Activated gamma-delta T cell treated with anti-CD3 and anti-CD28 coated beads, Interleukin-2, amount 50 U/mL, for 16 hours (primary cell): ENCODE measurements around the gene KIF1A.
"Not testable (repeated sequence)": the region's sequence is repeated elsewhere in the genome, so short reads cannot be mapped to it uniquely, and the experiment has no call there.

Experiments used
- DNase-seq: peaks from one replicate; pipeline ENCODE4 v3.0.0-alpha.2; 2020; ENCODE audit warnings: low read depth

KIF1A gene

GRCh38 chr2:240787521-240788472, 32.2 kb downstream of the KIF1A start:
- DNase-seq = no peak

- no peak for DNase-seq
These were observed 33.1 kb downstream of the KIF1A start for GRCh38 chr2:240786871-240787311.

GRCh38 chr2:240786355-240786841, 33.6 kb downstream of the KIF1A start:
- DNase-seq = no peak

GRCh38 chr2:240785424-240786335, 34.3 kb downstream of the KIF1A start:
- DNase-seq = no peak

GRCh38 chr2:240784629-240785423, 35.2 kb downstream of the KIF1A start:
- DNase-seq = no peak

- DNase-seq = no peak
These were observed 36.0 kb downstream of the KIF1A start for GRCh38 chr2:240783819-240784621.

GRCh38 chr2:240782886-240783818, 36.9 kb downstream of the KIF1A start:
- DNase-seq = no peak

GRCh38 chr2:240782221-240782885, 37.7 kb downstream of the KIF1A start:
- DNase-seq = no peak

DNA sequence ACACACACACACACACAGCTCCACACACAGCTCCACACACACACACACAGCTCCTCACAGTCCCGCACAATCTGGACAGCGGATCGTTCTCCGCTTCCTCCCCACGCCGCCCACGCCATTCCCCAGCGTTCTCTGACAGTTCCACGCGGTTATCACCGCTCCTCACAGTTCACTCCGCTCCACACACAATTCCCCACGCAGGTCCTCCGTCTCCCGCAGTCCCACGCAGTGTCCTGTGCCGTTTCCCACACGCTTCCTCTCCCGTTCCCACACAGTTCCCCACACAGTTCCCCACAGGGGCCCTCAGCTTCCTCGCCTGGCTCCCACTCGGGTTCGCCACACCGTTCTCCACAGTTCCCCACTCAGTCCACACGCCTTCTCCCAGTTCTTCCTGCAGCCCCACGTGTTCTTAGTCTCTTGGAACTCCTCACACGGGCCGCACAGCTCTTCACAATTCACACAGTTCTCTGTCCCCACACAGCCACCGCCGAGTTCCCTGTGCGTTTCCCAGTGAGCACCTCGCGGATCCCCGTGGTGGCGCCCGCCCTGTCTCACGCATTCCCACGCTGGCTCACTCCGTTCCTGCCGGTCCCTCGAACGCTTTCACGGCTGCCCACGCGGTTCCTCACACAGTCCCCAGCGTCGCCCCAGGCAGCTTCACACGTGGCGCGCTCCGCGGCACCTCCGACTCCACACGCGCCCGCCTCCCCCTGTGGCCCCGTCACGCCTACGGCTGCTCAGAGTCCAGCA, 38.4 kb downstream of the KIF1A start:
- no peak for DNase-seq

DNA sequence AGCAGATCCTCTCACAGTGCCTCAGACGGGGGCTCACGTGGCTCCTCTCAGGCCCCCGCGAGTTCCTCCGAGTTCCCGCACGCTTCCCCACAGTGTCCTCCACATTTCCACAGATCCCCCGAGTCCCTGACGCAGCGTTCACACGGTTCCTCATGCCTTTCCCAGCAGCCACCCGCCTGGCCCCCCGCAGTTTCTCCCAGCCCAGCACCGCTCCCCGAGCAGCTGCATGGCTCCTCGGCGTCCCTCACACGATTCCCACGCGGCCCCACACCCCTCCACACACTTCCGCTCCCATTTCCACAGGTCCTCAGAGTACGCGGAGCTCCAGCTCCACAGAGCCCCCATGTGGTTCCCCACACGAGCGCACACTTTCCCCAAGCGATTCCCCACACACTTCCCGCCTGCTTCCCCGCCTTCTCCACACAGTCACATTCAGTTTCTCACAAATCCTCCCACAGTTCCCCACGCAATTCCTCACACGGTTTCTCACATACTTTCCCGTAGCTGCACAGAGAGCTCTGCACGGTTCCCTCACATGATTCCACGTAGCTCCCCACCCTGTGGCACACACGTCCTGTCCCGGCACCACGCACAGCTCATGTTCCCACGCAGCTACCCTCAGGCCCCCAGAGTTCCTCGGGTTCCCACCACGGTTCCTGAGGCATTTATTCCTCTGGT, 39.9 kb downstream of the KIF1A start:
- DNase-seq = no peak

GRCh38 chr2:240779250-240779832, 40.7 kb downstream of the KIF1A start:
- not testable (repeated sequence) for DNase-seq

- no peak for DNase-seq
These were observed 41.6 kb downstream of the KIF1A start for GRCh38 chr2:240778426-240778825.

DNA sequence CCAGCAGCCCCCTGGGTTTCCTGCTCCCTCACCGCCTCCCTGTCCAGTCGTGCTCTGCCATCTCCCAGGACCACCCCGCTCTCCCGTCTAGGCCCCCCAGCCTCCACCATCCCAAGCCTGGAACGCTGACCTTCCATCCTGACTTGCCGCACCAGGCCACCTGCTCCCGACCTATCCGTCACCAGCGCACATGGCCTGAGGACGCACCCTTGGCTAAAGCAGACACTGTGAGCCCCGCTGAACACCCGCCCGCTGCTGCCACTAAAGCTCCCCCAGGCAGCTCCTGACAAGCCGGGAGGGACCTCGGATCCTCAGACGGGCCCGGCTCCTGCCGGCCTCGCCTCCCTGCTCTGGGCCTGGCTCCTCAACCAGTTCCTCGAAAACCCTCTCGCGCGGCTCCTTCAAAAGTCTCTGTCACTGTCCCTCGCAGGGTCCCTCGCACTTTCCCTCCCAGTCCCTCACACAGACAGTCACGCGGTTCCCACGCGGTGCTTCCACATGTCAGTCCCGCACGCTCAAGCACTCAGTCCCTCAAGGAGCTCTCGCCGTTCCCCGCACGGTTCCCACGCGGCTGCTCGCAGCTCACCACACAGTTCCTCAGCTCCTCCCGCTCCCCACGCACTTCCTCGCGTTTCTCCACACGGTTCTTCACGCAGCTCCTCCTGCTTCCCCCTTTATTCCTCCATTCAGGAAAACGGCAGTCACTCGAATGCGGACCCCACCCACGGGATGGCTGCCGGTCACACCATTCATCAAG, 42.4 kb downstream of the KIF1A start:
- no peak for DNase-seq

- DNase-seq = no peak
These were observed 44.1 kb downstream of the KIF1A start for GRCh38 chr2:240775905-240776304.

- DNase-seq = no peak
These were observed 45.2 kb downstream of the KIF1A start for GRCh38 chr2:240774856-240775255.

DNA sequence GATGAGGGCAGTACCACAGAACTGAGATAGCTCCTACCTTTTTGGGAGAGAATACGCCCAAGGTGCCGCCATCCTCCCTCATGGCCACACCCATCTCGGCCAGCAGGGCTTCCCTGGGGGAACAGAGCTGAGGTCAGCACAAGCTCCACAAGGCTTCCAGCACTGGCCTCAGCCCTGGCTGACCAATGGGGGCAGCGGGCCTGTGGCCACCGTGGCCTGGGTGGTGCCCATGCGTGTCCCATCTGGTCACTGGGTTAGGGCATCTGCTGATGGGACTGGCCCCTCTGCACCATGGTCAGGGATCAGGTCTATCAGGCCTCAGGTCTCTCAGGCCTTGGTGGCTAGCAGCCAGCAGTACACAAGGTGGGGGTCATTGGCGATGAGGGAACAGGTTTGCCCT, 50.9 kb downstream of the KIF1A start:
- no peak for DNase-seq

- DNase-seq = no peak
These were observed 51.8 kb downstream of the KIF1A start for GRCh38 chr2:240768216-240768615.
